Spleen (tissue), 7 donors: ENCODE results near the gene GCLM.

ENCODE experiments used
- POLR2A ChIP-seq, 3 donors: fragments of 450-650 bp; IDR thresholded peaks; one replicate each; pipeline ENCODE4 v1.5.1; 2017; ENCODE audit warnings: antibody characterized with exemption in 3 of 3, mild to moderate bottlenecking in 1 of 3
- POLR2AphosphoS5 ChIP-seq, 3 donors: sonication (generic); formaldehyde crosslinking; IDR thresholded peaks; one replicate each; pipeline ENCODE4 v1.5.1; 2017; ENCODE audit warnings: antibody characterized with exemption in 3 of 3
- TF ChIP-seq, protein P1 (sequence below), 11 experiments: fragments of 200-600 bp in 7 of 11; fragments of 450-650 bp in 4 of 11; sonication (generic) in 4 of 11; IDR thresholded peaks in 8 of 11; conservative IDR thresholded peaks in 3 of 11; 1 replicate in 7 of 11; 2 replicates in 4 of 11; pipeline versions ENCODE4 v1.4.0 to v1.8.0; 2016 to 2021; ENCODE audit warnings: antibody characterized with exemption in 11 of 11, inconsistent platforms in 4 of 11, mild to moderate bottlenecking in 1 of 11
- donor health status: DM: no; HTN: no; CAD: no; lungs with moderate emphysema.
- donor health status: DM: no; HTN: no; CAD: no.
- donor health status: DM: no; HTN: no; CAD: no.

DNA sequence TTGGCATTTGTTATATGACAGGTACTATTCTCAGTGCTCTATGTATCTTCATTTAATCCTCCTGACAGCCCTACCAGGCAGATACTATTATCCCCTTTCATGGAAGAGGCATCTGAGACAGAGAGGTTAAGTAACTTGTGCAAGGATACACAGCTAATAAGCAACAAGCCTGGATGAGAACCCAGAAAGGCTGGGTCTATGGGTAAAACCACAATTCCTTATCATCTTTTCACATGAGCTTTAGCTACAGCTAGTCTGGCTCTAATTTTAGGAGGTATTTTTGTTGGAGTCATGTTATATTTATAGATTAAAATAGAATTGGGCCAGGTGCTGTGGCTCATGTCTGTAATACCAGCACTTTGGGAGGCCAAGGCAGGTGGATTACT is 57.9 kb downstream of the GCLM start:
- TF ChIP-seq, protein P1, sequence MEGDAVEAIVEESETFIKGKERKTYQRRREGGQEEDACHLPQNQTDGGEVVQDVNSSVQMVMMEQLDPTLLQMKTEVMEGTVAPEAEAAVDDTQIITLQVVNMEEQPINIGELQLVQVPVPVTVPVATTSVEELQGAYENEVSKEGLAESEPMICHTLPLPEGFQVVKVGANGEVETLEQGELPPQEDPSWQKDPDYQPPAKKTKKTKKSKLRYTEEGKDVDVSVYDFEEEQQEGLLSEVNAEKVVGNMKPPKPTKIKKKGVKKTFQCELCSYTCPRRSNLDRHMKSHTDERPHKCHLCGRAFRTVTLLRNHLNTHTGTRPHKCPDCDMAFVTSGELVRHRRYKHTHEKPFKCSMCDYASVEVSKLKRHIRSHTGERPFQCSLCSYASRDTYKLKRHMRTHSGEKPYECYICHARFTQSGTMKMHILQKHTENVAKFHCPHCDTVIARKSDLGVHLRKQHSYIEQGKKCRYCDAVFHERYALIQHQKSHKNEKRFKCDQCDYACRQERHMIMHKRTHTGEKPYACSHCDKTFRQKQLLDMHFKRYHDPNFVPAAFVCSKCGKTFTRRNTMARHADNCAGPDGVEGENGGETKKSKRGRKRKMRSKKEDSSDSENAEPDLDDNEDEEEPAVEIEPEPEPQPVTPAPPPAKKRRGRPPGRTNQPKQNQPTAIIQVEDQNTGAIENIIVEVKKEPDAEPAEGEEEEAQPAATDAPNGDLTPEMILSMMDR (IDR thresholded peaks at IDR 0.05 in 8 of 11, conservative IDR thresholded peaks at IDR 0.05 in 3 of 11) = no peak
- TF ChIP-seq POLR2AphosphoS5 (IDR thresholded peaks at IDR 0.05) (no peak), POLR2A (IDR thresholded peaks at IDR 0.05) (no peak)
